Measurements from ENCODE around the gene FSD1L. TPM values are rescaled to one million over a fixed set of nuclear protein-coding genes. Genes with fewer than 3 reads are reported as not detected.

FSD1L gene
- total RNA-seq, 1 experiment from 2014 or later, result 5.5 TPM

- Histone ChIP-seq H4K8ac (replicated peaks; ENCODE audit: insufficient read length, low read depth, low read length) (no peak overlapping the region), H3K4me2 (ENCODE audit: insufficient read depth, insufficient read length, low read length) (no peak overlapping the region), H2BK20ac (ENCODE audit: low read depth, low read length, poor library complexity, severe bottlenecking) (no peak overlapping the region), H3K23ac (ENCODE audit: insufficient read length, low read depth, low read length) (no peak overlapping the region), H4K20me1 (ENCODE audit: control insufficient read depth, insufficient read depth, insufficient read length) (no peaks in the 10 kb centered on the region), H2BK5ac (ENCODE audit: insufficient read length, low read length) (no peak overlapping the region), H2AK5ac (ENCODE audit: insufficient read length, low read length) (no peak overlapping the region), H4K91ac (ENCODE audit: insufficient read length, low read depth, low read length) (no peak overlapping the region), H4K5ac (ENCODE audit: insufficient read length, low read depth, low read length) (no peak overlapping the region), H3K9ac (ENCODE audit: extremely low read depth, insufficient read length, low read length) (no peak overlapping the region), H3K27ac (ENCODE audit: insufficient read length, low read depth, low read length) (no peak overlapping the region), H3T11ph (ENCODE audit: low read length) (no peak overlapping the region), H2AFZ (ENCODE audit: low read length) (no peak overlapping the region), H3K79me2 (ENCODE audit: insufficient read depth, low read length) (peaks cover 10% of the 10 kb centered on the region; the same call in 1 of the 2 replicates), H3K79me1 (ENCODE audit: insufficient read depth, low read depth, low read length, poor library complexity, severe bottlenecking) (peaks cover 3% of the 10 kb centered on the region), H3K18ac (ENCODE audit: insufficient read length, low read depth, low read length) (no peak overlapping the region), H2BK15ac (ENCODE audit: low read depth, low read length) (no peak overlapping the region), H3K27me3 (ENCODE audit: insufficient read depth, low read length) (no peaks in the 10 kb centered on the region), H3K56ac (ENCODE audit: insufficient read length, low read depth, low read length) (no peak overlapping the region), H3K14ac (ENCODE audit: insufficient read depth, low read length) (no peak overlapping the region), H3K4ac (ENCODE audit: low read depth, low read length) (no peak overlapping the region), H3K23me2 (ENCODE audit: insufficient read length, low read depth, low read length, poor library complexity, severe bottlenecking) (no peaks in the 10 kb centered on the region), H3K9me3 (ENCODE audit: control insufficient read depth, low read depth, low read length) (no peaks in the 10 kb centered on the region), H3K4me1 (ENCODE audit: insufficient read depth, low read length) (peaks cover 3% of the 10 kb centered on the region; the same call in 1 of the 2 replicates), H2BK120ac (ENCODE audit: low read depth, low read length, poor library complexity, severe bottlenecking) (no peak overlapping the region), H2BK12ac (ENCODE audit: insufficient read length, low read depth, low read length) (no peak overlapping the region)
- no peak for TF ChIP-seq CTCF (conservative IDR thresholded peaks at IDR 0.05)
- WGBS (ENCODE audit: extremely low coverage, insufficient read length, low lambda C conversion rate), result no CpG with 5 or more reads among the region's 2 CpGs
- Mint-ChIP-seq H3K27ac (no peak overlapping the region), H3K9me3 (0 out of 5 replicates have a peak, but pooled peaks cover 0 to 2% of the 10 kb centered on the region in 2 experiments), H3K27me3 (ENCODE audit: low read depth) (no peaks in the 10 kb centered on the region), H3K4me3 (no peak overlapping the region), H3K36me3 (ENCODE audit: insufficient read depth in 1 of 3, low read depth in 3 of 3) (peaks cover 2 to 15% (median 12%) of the 10 kb centered on the region in 3 experiments; a peak in 6 of 7 replicates), H3K4me1 (peaks cover 19 to 26% of the 10 kb centered on the region in 2 experiments)
- no peak for DNase-seq
These were observed 8.1 kb downstream of the FSD1L start for GRCh38 chr9:105455836-105456475.

Measured in H9 (cell line).